ENCODE data around the gene GALNT7. TPM values are rescaled to one million over a fixed set of nuclear protein-coding genes. Genes with fewer than 3 reads are reported as not detected.

Gene GALNT7
- total RNA-seq, 1 experiment from 2014 or later = 13.8 TPM

- Histone ChIP-seq H3F3A (ENCODE audit: low read length, unreplicated experiment) (no peaks in the 10 kb centered on the region), H3K9me2 (replicated peaks; ENCODE audit: low read length) (no peaks in the 10 kb centered on the region), H3K4me3 (ENCODE audit: low read length) (no peak overlapping the region), H2AFZ (ENCODE audit: low read length) (no peak overlapping the region), H3K27ac (ENCODE audit: low read length) (no peak overlapping the region), H3K27me3 (ENCODE audit: low read length) (no peaks in the 10 kb centered on the region), H3K36me3 (ENCODE audit: low read depth, low read length) (no peaks in the 10 kb centered on the region), H3K9me3 (ENCODE audit: low read length) (no peaks in the 10 kb centered on the region), H3K4me1 (ENCODE audit: insufficient read depth, low read length) (peaks cover 7% of the 10 kb centered on the region), H3K9ac (ENCODE audit: low read length) (no peak overlapping the region), H3K4me2 (ENCODE audit: low read length) (no peak overlapping the region), H3K79me2 (ENCODE audit: low read length) (no peaks in the 10 kb centered on the region), H4K20me1 (ENCODE audit: low read length) (no peaks in the 10 kb centered on the region)
- no TSS peak for BruUV-seq (replicated peaks)
- no peak for TF ChIP-seq EZH2phosphoT487 (IDR thresholded peaks at IDR 0.05; ENCODE audit: borderline replicate concordance, low read length)
- TF ChIP-seq EZH2 (IDR thresholded peaks at IDR 0.05; ENCODE audit: low read length, unreplicated experiment) = no peak
- TF ChIP-seq, protein P1, sequence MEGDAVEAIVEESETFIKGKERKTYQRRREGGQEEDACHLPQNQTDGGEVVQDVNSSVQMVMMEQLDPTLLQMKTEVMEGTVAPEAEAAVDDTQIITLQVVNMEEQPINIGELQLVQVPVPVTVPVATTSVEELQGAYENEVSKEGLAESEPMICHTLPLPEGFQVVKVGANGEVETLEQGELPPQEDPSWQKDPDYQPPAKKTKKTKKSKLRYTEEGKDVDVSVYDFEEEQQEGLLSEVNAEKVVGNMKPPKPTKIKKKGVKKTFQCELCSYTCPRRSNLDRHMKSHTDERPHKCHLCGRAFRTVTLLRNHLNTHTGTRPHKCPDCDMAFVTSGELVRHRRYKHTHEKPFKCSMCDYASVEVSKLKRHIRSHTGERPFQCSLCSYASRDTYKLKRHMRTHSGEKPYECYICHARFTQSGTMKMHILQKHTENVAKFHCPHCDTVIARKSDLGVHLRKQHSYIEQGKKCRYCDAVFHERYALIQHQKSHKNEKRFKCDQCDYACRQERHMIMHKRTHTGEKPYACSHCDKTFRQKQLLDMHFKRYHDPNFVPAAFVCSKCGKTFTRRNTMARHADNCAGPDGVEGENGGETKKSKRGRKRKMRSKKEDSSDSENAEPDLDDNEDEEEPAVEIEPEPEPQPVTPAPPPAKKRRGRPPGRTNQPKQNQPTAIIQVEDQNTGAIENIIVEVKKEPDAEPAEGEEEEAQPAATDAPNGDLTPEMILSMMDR (conservative IDR thresholded peaks at IDR 0.05; ENCODE audit: low read depth, low read length) = no peak
- ChIA-PET POLR2A (ENCODE audit: unreplicated experiment) (no interaction called here), CTCF (no interaction called here)
- no peak for ATAC-seq
- intact Hi-C loops (cut with micrococcal nuclease) = no loop called here
- DNase-seq = no peak
Observed at GRCh38 chr4:173362666-173363065, 194.1 kb downstream of the GALNT7 start.

DNA sequence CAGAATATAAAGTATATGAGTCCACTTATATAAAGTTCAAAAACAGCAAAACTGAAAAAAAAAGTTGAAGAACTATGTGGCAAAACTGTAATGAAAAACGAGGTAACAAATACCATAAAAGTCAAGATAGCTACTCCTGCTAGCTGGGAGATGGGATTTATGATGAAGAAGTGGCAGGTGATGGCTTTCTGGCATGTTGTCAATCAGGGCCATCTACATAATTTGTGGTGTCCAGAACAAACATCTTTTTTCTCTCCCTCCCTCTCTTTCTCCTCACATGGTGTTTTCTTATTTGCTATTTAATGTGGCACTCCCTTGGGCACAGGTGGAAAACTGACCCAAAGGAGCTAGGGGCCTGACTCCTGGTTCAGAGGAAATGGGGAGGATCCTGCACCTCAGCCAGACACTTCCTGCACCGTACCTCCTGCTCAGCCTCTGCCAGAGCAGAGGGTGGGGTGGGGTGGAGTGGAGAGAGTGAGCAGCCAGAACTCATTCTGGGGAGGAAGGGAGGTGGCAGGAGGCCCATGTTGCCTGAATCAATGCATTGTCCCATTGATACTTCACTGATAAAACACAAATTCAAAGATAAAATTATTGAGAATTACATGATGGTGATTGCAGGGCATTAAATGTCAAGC lies 196.9 kb downstream of the GALNT7 start:
- intact Hi-C loops (cut with micrococcal nuclease) = loop anchor here (5.0 kb wide), 1 partner anchor 52 kb away; no protein-coding TSS in a partner anchor
- no peaks in the 10 kb centered on the region for H4K20me1 ChIP-seq (ENCODE audit: low read length)
- ChIA-PET CTCF (interaction anchor here (0.7 kb wide), 1 partner anchor 383 kb away, joined by 3 read pairs; no protein-coding TSS in a partner anchor), POLR2A (ENCODE audit: unreplicated experiment) (no interaction called here)
- no peak overlapping the region for H3K4me2 ChIP-seq (ENCODE audit: low read length)
- no peaks in the 10 kb centered on the region for H3K27me3 ChIP-seq (ENCODE audit: low read length)
- no peaks in the 10 kb centered on the region for H3K9me3 ChIP-seq (ENCODE audit: low read length)
- H3K36me3 ChIP-seq (ENCODE audit: low read depth, low read length) = no peaks in the 10 kb centered on the region
- H2AFZ ChIP-seq (ENCODE audit: low read length) = no peak overlapping the region
- H3K79me2 ChIP-seq (ENCODE audit: low read length) = no peaks in the 10 kb centered on the region
- no TSS peak for BruUV-seq (replicated peaks)
- H3F3A ChIP-seq (ENCODE audit: low read length, unreplicated experiment) = no peaks in the 10 kb centered on the region
- H3K4me3 ChIP-seq (ENCODE audit: low read length) = no peak overlapping the region
- no peak overlapping the region for H3K9ac ChIP-seq (ENCODE audit: low read length)
- H3K27ac ChIP-seq (ENCODE audit: low read length) = no peak overlapping the region
- DNase-seq (no peak), ATAC-seq (no peak)
- H3K4me1 ChIP-seq (ENCODE audit: insufficient read depth, low read length) = peaks cover 13% of the 10 kb centered on the region
- TF ChIP-seq EZH2 (IDR thresholded peaks at IDR 0.05; ENCODE audit: low read length, unreplicated experiment) = no peak
- no peaks in the 10 kb centered on the region for H3K9me2 ChIP-seq (replicated peaks; ENCODE audit: low read length)

- ChIA-PET CTCF (no interaction called here), POLR2A (ENCODE audit: unreplicated experiment) (no interaction called here)
- no TSS peak for BruUV-seq (replicated peaks)
- H3K4me2 ChIP-seq (ENCODE audit: low read length) = peak overlapping the region; percentile 37
- peak; percentile 53 for DNase-seq
- peaks cover 13% of the 10 kb centered on the region for H3K4me1 ChIP-seq (ENCODE audit: insufficient read depth, low read length)
- H3K79me2 ChIP-seq (ENCODE audit: low read length) = peaks cover 10% of the 10 kb centered on the region
- no peaks in the 10 kb centered on the region for H3K36me3 ChIP-seq (ENCODE audit: low read depth, low read length)
- H3K9me2 ChIP-seq (replicated peaks; ENCODE audit: low read length) = no peaks in the 10 kb centered on the region
- H3K27ac ChIP-seq (ENCODE audit: low read length) = no peak overlapping the region
- intact Hi-C loops (cut with micrococcal nuclease) = loop anchor here (5.0 kb wide), 1 partner anchor 50 kb away; no protein-coding TSS in a partner anchor
- no peak overlapping the region for H2AFZ ChIP-seq (ENCODE audit: low read length)
- H3K9me3 ChIP-seq (ENCODE audit: low read length) = no peaks in the 10 kb centered on the region
- ATAC-seq = no peak
- no peak overlapping the region for H3K9ac ChIP-seq (ENCODE audit: low read length)
- H4K20me1 ChIP-seq (ENCODE audit: low read length) = no peaks in the 10 kb centered on the region
- H3K4me3 ChIP-seq (ENCODE audit: low read length) = peak overlapping the region; percentile 40; the same call in 1 of the 2 replicates
- H3K27me3 ChIP-seq (ENCODE audit: low read length) = no peaks in the 10 kb centered on the region
- no peaks in the 10 kb centered on the region for H3F3A ChIP-seq (ENCODE audit: low read length, unreplicated experiment)
- TF ChIP-seq, protein P1 (conservative IDR thresholded peaks at IDR 0.05; ENCODE audit: low read depth, low read length) = no peak
- TF ChIP-seq EZH2phosphoT487 (IDR thresholded peaks at IDR 0.05; ENCODE audit: borderline replicate concordance, low read length) (no peak), EZH2 (IDR thresholded peaks at IDR 0.05; ENCODE audit: low read length, unreplicated experiment) (no peak)
Observed at GRCh38 chr4:173367285-173367684, 198.7 kb downstream of the GALNT7 start.

All from PC-3 (cell line).